Measurements from ENCODE around the gene PIK3CB.
"Not testable (repeated sequence)": the region's sequence is repeated elsewhere in the genome, so short reads cannot be mapped to it uniquely, and the experiment has no call there.

PIK3CB gene

GRCh38 chr3:138608322-138609135, 226.2 kb downstream of the PIK3CB start, which contains the start of gene FAIM:
TSS of gene FAIM (plus strand) at chr3:138608771. CDS start at chr3:138619727, 10,956 bp downstream.
- DNase-seq (ENCODE audit: low read depth): no peak

DNA sequence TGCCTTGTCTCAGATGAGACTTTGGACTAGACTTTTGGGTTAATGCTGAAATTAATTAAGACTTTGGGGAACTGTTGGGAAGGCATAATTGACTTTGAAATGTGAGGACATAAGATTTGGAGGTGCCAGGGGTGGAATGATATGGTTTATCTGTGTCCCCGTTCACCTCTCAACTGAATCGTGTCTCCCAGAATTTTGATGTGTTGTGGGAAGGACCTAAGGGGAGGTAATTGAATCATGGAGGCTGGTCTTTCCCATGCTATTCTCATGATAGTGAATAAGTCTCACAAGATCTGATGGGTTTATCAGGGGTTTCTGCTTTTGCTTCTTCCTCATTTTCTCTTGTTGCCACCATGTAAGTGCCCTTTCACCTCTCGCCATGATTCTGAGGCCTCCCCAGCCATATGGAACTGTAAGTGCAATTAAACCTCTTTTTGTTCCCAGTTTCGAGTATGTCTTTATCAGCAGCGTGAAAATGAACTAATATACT, 230.6 kb downstream of the PIK3CB start:
- DNase-seq (ENCODE audit: low read depth): not testable (repeated sequence)
